C4-2B (cell line): ENCODE results near the gene ZFAND2A.

Source experiments
- H3K27ac ChIP-seq: fragments of 450-650 bp; 2 replicates; pipeline ENCODE4 v1.5.1; 2017
- ZFX ChIP-seq: fragments of 450-650 bp; IDR thresholded peaks from 2 replicates; pipeline ENCODE4 v1.6.1; 2017
- TF ChIP-seq, protein P1 (sequence below): fragments of 450-650 bp; conservative IDR thresholded peaks from 2 replicates; pipeline ENCODE4 v1.5.1; 2017; ENCODE audit warnings: mild to moderate bottlenecking

ZFAND2A gene

DNA sequence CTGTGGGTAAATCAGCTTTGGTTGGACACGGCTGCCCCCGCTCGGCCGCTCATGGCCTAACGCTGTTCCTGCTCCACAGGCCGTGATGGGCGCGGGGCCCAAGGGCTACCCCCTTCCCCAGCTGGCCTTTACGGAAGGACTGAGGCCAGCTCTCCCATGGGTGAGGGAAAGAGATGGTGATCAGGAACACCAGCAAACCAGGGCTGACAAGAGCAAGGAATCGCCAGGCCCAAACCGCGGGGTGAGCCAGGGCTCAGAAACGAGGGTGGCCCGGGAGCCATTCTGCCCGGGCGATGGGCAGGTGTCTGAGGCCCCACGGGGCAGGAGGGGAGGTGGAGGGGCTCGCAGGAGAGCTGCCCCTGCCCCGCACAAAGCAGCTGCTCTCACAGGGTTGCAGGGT is 45.5 kb downstream of the ZFAND2A start:
- TF ChIP-seq, protein P1, sequence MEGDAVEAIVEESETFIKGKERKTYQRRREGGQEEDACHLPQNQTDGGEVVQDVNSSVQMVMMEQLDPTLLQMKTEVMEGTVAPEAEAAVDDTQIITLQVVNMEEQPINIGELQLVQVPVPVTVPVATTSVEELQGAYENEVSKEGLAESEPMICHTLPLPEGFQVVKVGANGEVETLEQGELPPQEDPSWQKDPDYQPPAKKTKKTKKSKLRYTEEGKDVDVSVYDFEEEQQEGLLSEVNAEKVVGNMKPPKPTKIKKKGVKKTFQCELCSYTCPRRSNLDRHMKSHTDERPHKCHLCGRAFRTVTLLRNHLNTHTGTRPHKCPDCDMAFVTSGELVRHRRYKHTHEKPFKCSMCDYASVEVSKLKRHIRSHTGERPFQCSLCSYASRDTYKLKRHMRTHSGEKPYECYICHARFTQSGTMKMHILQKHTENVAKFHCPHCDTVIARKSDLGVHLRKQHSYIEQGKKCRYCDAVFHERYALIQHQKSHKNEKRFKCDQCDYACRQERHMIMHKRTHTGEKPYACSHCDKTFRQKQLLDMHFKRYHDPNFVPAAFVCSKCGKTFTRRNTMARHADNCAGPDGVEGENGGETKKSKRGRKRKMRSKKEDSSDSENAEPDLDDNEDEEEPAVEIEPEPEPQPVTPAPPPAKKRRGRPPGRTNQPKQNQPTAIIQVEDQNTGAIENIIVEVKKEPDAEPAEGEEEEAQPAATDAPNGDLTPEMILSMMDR, result no peak
- TF ChIP-seq ZFX, result no peak
- H3K27ac ChIP-seq, result no peak overlapping the region

DNA sequence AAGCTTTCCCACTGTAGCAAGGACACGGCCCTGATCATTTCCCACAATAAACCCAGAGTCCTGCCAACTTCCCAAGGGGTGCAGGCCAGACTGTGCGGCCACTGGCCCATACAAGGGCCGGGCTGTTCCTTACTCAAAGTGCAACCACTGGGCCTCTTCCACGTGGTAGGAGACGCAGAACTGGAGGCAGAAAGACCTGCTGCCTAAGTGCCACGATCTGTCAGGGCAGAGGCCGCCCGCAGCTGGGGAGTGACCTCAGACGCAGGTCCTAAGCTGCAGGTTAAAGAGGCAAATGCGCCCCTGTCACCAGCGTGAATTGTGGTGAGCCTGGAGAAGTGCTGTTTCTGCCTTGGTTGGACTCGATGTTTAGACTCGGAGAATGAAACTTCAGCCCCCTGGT is 45.9 kb downstream of the ZFAND2A start:
- H3K27ac ChIP-seq, result no peak overlapping the region
- no peak for TF ChIP-seq ZFX
- TF ChIP-seq, protein P1, result no peak

GRCh38 chr7:1113548-1113885 is 46.5 kb downstream of the ZFAND2A start:
- H3K27ac ChIP-seq, result no peak overlapping the region
- no peak for TF ChIP-seq ZFX
- TF ChIP-seq, protein P1, result no peak

- no peak overlapping the region for H3K27ac ChIP-seq
- TF ChIP-seq ZFX, result no peak
These were observed 47.1 kb downstream of the ZFAND2A start for GRCh38 chr7:1112625-1113547.

- TF ChIP-seq ZFX, result no peak
- TF ChIP-seq, protein P1, result no peak
- no peak overlapping the region for H3K27ac ChIP-seq
These were observed 47.9 kb downstream of the ZFAND2A start for GRCh38 chr7:1112109-1112508.

- H3K27ac ChIP-seq, result no peak overlapping the region
- TF ChIP-seq, protein P1, result no peak
- TF ChIP-seq ZFX, result no peak
These were observed 48.8 kb downstream of the ZFAND2A start for GRCh38 chr7:1111156-1111555.

GRCh38 chr7:1110358-1110757 is 49.6 kb downstream of the ZFAND2A start:
- H3K27ac ChIP-seq, result no peak overlapping the region
- TF ChIP-seq, protein P1, result no peak
- TF ChIP-seq ZFX, result no peak
